K562 (cell line): ENCODE data around the gene KCNK4. TPM values are rescaled to one million over a fixed set of nuclear protein-coding genes. Genes with fewer than 3 reads are reported as not detected.

Experiments used
- ASH1L ChIP-seq: fragments of 450-650 bp; IDR thresholded peaks from 2 replicates; pipeline ENCODE4 v1.6.1; 2018; ENCODE audit warnings: borderline replicate concordance, mild to moderate bottlenecking, low read depth; ENCODE audit not compliant: partially characterized antibody
- CBX8 ChIP-seq: fragments of 200-600 bp; sonication (generic); IDR thresholded peaks from 2 replicates; pipeline ENCODE4 v1.6.1; 2012; ENCODE audit warnings: borderline replicate concordance, mixed run types, low read depth, mild to moderate bottlenecking, moderate library complexity, mixed read lengths, low read length, control low read depth, inconsistent platforms; ENCODE audit not compliant: poor library complexity, severe bottlenecking; ENCODE audit errors: extremely low read depth
- CCAR2 ChIP-seq: fragments of 200-400 bp; formaldehyde crosslinking; IDR thresholded peaks from 2 replicates; pipeline ENCODE4 v1.6.1; 2017; ENCODE audit warnings: mild to moderate bottlenecking, low read depth, low read length
- DNMT1 ChIP-seq: fragments of 450-650 bp; IDR thresholded peaks from 2 replicates; pipeline ENCODE4 v1.6.1; 2016; ENCODE audit warnings: antibody characterized with exemption, mild to moderate bottlenecking
- EP400 ChIP-seq: fragments of 450-650 bp; IDR thresholded peaks from 2 replicates; pipeline ENCODE4 v1.6.1; 2017; ENCODE audit warnings: antibody characterized with exemption, mild to moderate bottlenecking, moderate library complexity
- GATA2 ChIP-seq: sonication (generic); formaldehyde crosslinking; IDR thresholded peaks from 2 replicates; pipeline ENCODE4 v1.4.0; 2020; ENCODE audit warnings: mild to moderate bottlenecking, missing genetic modification reagents
- KLF13 ChIP-seq: fragments of 450-650 bp; IDR thresholded peaks from 2 replicates; pipeline ENCODE4 v1.6.1; 2016; ENCODE audit warnings: missing genetic modification characterization, low read depth, mild to moderate bottlenecking, missing compliant biosample characterization, moderate library complexity, borderline replicate concordance
- PHF21A ChIP-seq: fragments of 450-650 bp; IDR thresholded peaks from 2 replicates; pipeline ENCODE4 v1.6.1; 2017; ENCODE audit warnings: low read depth, borderline replicate concordance
- PRPF4 ChIP-seq: fragments of 200-400 bp; formaldehyde crosslinking; IDR thresholded peaks from one replicate; pipeline ENCODE4 v1.6.1; 2017; ENCODE audit warnings: low read length, low read depth, mild to moderate bottlenecking; ENCODE audit not compliant: insufficient read depth, poor library complexity, severe bottlenecking
- PURB ChIP-seq: sonication (generic); formaldehyde crosslinking; IDR thresholded peaks from 2 replicates; pipeline ENCODE4 v1.9.0; 2021; ENCODE audit warnings: low read depth, mild to moderate bottlenecking, missing genetic modification reagents
- SAFB2 ChIP-seq: fragments of 200-400 bp; formaldehyde crosslinking; IDR thresholded peaks from 2 replicates; pipeline ENCODE4 v1.6.1; 2018; ENCODE audit warnings: borderline replicate concordance, low read length, low read depth, moderate library complexity; ENCODE audit not compliant: severe bottlenecking
- SLC30A9 ChIP-seq: fragments of 250-450 bp; sonication (Bioruptor Pico); IDR thresholded peaks from 2 replicates; pipeline ENCODE4 v1.8.0; 2022; ENCODE audit warnings: mild to moderate bottlenecking, moderate library complexity
- SMARCA5 ChIP-seq: fragments of 450-650 bp; IDR thresholded peaks from 2 replicates; pipeline ENCODE4 v1.6.1; 2016
- ZNF232 ChIP-seq: sonication (generic); formaldehyde crosslinking; IDR thresholded peaks from 2 replicates; pipeline ENCODE4 v1.8.0; 2022; ENCODE audit warnings: mild to moderate bottlenecking, missing genetic modification reagents
- ZNF764 ChIP-seq: fragments of 250-450 bp; sonication (Bioruptor Pico); IDR thresholded peaks from 2 replicates; pipeline ENCODE4 v1.4.0; 2020; ENCODE audit warnings: low read depth, mild to moderate bottlenecking, moderate library complexity
- polyA plus RNA-seq, 8 experiments: library from polyadenylated mRNA; depleted of rRNA in 4 of 8; stranded (reverse) in 5 of 8; unstranded in 3 of 8; fragments of >200 nt; fragmentation: Nextera tagmentation in 2 of 8; fragmentation: Illumina TruSeq in 1 of 8; extraction: Ambion mirVana in 2 of 8; extraction: Trizol in 1 of 8; gene quantifications; 2 replicates each; pipeline versions ENCODE4 v1.2.1 to v1.2.3, GENCODE V29; 2011 to 2014; ENCODE audit warnings: inconsistent platforms in 1 of 8, missing spikeins in 1 of 8
- total RNA-seq, 7 experiments: library from RNA; depleted of rRNA in 6 of 7; stranded (reverse); fragments of >200 nt in 6 of 7; fragmentation: Illumina TruSeq in 2 of 7; extraction: Trizol in 2 of 7; gene quantifications; 2 replicates each; pipeline versions ENCODE4 v1.2.1 to v1.2.3, GENCODE V29; 2011 to 2021; ENCODE audit warnings: low replicate concordance in 1 of 7
- TF ChIP-seq, protein P1 (sequence below): fragments of 450-650 bp; formaldehyde crosslinking; IDR thresholded peaks from 2 replicates; pipeline ENCODE4 v1.4.0; 2022; ENCODE audit warnings: missing genetic modification characterization
- TF ChIP-seq, protein P2 (sequence below): fragments of 450-650 bp; formaldehyde crosslinking; IDR thresholded peaks from 2 replicates; pipeline ENCODE4 v1.4.0; 2020; ENCODE audit warnings: mild to moderate bottlenecking, moderate library complexity
- TF ChIP-seq, protein P3 (sequence below): sonication (generic); formaldehyde crosslinking; IDR thresholded peaks from 2 replicates; pipeline ENCODE4 v1.8.1; 2023; ENCODE audit warnings: missing genetic modification reagents, mild to moderate bottlenecking, borderline replicate concordance
- TF ChIP-seq, protein P4 (sequence below): fragments of 250-450 bp; sonication (Bioruptor Pico); IDR thresholded peaks from 2 replicates; pipeline ENCODE4 v1.8.0; 2022; ENCODE audit warnings: moderate library complexity, mild to moderate bottlenecking, inconsistent platforms

The KCNK4 gene
- total and polyA plus RNA-seq, 9 of the 15 experiments (the other 6 are each of a cell fraction or from before 2014, with no cell fraction given): not detected

DNA sequence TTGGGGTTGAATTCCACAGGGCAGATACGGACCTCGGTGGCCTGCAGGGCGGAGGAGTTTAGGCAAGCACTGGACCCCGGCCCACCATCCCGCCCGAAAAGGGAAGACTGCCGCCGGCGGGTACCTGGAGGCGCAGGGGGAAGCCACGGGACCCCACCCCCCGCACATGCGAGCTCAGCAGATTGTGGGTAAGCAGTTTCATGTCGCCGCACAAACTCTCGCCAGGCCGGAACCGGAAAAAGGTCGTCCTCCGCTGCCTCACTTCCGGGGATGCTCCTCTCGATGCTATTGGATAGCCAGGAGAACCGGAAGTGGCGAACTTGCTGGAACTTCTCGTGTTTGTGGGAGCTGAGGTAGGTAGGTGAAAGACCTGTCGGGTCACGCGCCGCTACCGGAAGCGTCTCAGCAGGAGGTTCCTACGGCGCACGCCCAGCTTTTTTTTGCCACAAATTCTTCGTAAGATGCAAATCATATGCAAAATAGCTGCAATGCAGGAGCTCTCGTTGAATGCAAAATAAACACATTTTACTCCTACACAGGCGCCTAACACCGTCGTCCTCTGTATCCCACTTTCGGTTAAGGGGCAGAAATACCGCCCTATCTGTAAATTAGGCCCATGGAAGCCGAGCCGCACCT is 26.3 kb downstream of the KCNK4 start, which contains the start of gene TRMT112 (continued):
- no peak for TF ChIP-seq GATA2 (CRISPR knock-in tag)
- TF ChIP-seq PRPF4: no peak
- TF ChIP-seq, protein P1, sequence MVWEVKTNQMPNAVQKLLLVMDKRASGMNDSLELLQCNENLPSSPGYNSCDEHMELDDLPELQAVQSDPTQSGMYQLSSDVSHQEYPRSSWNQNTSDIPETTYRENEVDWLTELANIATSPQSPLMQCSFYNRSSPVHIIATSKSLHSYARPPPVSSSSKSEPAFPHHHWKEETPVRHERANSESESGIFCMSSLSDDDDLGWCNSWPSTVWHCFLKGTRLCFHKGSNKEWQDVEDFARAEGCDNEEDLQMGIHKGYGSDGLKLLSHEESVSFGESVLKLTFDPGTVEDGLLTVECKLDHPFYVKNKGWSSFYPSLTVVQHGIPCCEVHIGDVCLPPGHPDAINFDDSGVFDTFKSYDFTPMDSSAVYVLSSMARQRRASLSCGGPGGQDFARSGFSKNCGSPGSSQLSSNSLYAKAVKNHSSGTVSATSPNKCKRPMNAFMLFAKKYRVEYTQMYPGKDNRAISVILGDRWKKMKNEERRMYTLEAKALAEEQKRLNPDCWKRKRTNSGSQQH (CRISPR knock-in tag): no peak
- TF ChIP-seq CCAR2: no peak
- peak; percentile 92 for TF ChIP-seq EP400
- TF ChIP-seq, protein P2, sequence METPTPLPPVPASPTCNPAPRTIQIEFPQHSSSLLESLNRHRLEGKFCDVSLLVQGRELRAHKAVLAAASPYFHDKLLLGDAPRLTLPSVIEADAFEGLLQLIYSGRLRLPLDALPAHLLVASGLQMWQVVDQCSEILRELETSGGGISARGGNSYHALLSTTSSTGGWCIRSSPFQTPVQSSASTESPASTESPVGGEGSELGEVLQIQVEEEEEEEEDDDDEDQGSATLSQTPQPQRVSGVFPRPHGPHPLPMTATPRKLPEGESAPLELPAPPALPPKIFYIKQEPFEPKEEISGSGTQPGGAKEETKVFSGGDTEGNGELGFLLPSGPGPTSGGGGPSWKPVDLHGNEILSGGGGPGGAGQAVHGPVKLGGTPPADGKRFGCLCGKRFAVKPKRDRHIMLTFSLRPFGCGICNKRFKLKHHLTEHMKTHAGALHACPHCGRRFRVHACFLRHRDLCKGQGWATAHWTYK (CRISPR knock-in tag): no peak
- TF ChIP-seq ASH1L: peak; percentile 69
- no peak for TF ChIP-seq SMARCA5
- TF ChIP-seq, protein P3, sequence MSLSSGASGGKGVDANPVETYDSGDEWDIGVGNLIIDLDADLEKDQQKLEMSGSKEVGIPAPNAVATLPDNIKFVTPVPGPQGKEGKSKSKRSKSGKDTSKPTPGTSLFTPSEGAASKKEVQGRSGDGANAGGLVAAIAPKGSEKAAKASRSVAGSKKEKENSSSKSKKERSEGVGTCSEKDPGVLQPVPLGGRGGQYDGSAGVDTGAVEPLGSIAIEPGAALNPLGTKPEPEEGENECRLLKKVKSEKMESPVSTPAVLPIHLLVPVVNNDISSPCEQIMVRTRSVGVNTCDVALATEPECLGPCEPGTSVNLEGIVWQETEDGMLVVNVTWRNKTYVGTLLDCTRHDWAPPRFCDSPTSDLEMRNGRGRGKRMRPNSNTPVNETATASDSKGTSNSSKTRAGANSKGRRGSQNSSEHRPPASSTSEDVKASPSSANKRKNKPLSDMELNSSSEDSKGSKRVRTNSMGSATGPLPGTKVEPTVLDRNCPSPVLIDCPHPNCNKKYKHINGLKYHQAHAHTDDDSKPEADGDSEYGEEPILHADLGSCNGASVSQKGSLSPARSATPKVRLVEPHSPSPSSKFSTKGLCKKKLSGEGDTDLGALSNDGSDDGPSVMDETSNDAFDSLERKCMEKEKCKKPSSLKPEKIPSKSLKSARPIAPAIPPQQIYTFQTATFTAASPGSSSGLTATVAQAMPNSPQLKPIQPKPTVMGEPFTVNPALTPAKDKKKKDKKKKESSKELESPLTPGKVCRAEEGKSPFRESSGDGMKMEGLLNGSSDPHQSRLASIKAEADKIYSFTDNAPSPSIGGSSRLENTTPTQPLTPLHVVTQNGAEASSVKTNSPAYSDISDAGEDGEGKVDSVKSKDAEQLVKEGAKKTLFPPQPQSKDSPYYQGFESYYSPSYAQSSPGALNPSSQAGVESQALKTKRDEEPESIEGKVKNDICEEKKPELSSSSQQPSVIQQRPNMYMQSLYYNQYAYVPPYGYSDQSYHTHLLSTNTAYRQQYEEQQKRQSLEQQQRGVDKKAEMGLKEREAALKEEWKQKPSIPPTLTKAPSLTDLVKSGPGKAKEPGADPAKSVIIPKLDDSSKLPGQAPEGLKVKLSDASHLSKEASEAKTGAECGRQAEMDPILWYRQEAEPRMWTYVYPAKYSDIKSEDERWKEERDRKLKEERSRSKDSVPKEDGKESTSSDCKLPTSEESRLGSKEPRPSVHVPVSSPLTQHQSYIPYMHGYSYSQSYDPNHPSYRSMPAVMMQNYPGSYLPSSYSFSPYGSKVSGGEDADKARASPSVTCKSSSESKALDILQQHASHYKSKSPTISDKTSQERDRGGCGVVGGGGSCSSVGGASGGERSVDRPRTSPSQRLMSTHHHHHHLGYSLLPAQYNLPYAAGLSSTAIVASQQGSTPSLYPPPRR (CRISPR knock-in tag): no peak
- TF ChIP-seq SAFB2: no peak
- no peak for TF ChIP-seq DNMT1
- no peak for TF ChIP-seq PURB (CRISPR knock-in tag)
- TF ChIP-seq KLF13: no peak
- no peak for TF ChIP-seq CBX8
- TF ChIP-seq ZNF764: no peak
- TF ChIP-seq ZNF232 (CRISPR knock-in tag): no peak
- TF ChIP-seq, protein P4, sequence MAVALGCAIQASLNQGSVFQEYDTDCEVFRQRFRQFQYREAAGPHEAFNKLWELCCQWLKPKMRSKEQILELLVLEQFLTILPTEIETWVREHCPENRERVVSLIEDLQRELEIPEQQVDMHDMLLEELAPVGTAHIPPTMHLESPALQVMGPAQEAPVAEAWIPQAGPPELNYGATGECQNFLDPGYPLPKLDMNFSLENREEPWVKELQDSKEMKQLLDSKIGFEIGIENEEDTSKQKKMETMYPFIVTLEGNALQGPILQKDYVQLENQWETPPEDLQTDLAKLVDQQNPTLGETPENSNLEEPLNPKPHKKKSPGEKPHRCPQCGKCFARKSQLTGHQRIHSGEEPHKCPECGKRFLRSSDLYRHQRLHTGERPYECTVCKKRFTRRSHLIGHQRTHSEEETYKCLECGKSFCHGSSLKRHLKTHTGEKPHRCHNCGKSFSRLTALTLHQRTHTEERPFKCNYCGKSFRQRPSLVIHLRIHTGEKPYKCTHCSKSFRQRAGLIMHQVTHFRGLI (CRISPR knock-in tag): no peak
- TF ChIP-seq SLC30A9 (CRISPR knock-in tag): no peak
- TF ChIP-seq PHF21A: no peak
